ENCODE results near the gene COL20A1. TPM values are rescaled to one million over a fixed set of nuclear protein-coding genes. Genes with fewer than 3 reads are reported as not detected.

The COL20A1 gene
- total and polyA plus RNA-seq, 8 donors = 0.53 to 2.4 TPM; not detected in 6

- WGBS, 5 donors = 61 to 67% (median 67%) methylated on average over 18 to 34 of the region's 34 CpGs
- Histone ChIP-seq H3K4me3 (no peak overlapping the region), H3K4me1 (no peaks in the 10 kb centered on the region), H3K27ac (no peak overlapping the region), H3K36me3 (no peaks in the 10 kb centered on the region), H3K9me3 (no peaks in the 10 kb centered on the region), H3K27me3 (peaks cover 18 to 96% (median 69%) of the 10 kb centered on the region in 3 donors)
- DNase-seq = no peak
- intact Hi-C loops (cut with DNase I; ENCODE audit: low total_unique reads) = no loop called here
- TF ChIP-seq POLR2A (IDR thresholded peaks at IDR 0.05) (no peak), EP300 (IDR thresholded peaks at IDR 0.05) (no peak), CTCF (IDR thresholded peaks at IDR 0.05) (no peak), POLR2AphosphoS5 (IDR thresholded peaks at IDR 0.05) (no peak)
Observed at GRCh38 chr20:63372971-63373885, 80.2 kb downstream of the COL20A1 start.

- DNase-seq = no peak
- Histone ChIP-seq H3K4me3 (no peak overlapping the region), H3K4me1 (no peaks in the 10 kb centered on the region), H3K36me3 (no peaks in the 10 kb centered on the region), H3K9me3 (no peaks in the 10 kb centered on the region), H3K27ac (no peak overlapping the region), H3K27me3 (peaks cover 18 to 97% (median 73%) of the 10 kb centered on the region in 3 donors)
- 58 to 91% (median 79%) methylated on average over 8 to 19 of the region's 19 CpGs for WGBS, 5 donors
- intact Hi-C loops (cut with DNase I; ENCODE audit: low total_unique reads) = no loop called here
- TF ChIP-seq CTCF (IDR thresholded peaks at IDR 0.05) = no peak
- no peak for TF ChIP-seq POLR2AphosphoS5 (IDR thresholded peaks at IDR 0.05)
- TF ChIP-seq POLR2A (IDR thresholded peaks at IDR 0.05) = no peak
- TF ChIP-seq EP300 (IDR thresholded peaks at IDR 0.05) = no peak
Observed at GRCh38 chr20:63373996-63374395, 81.0 kb downstream of the COL20A1 start.

GRCh38 chr20:63374504-63374903 is 81.5 kb downstream of the COL20A1 start:
- no peaks in the 10 kb centered on the region for H3K4me1 ChIP-seq
- WGBS, 5 donors = 40 to 66% (median 53%) methylated on average over 10 to 12 of the region's 12 CpGs
- peaks cover 18 to 98% (median 78%) of the 10 kb centered on the region in 3 donors for H3K27me3 ChIP-seq
- intact Hi-C loops (cut with DNase I; ENCODE audit: low total_unique reads) = no loop called here
- no peak for DNase-seq
- no peak for TF ChIP-seq POLR2AphosphoS5 (IDR thresholded peaks at IDR 0.05)
- H3K4me3 ChIP-seq = no peak overlapping the region
- H3K36me3 ChIP-seq = no peaks in the 10 kb centered on the region
- no peaks in the 10 kb centered on the region for H3K9me3 ChIP-seq
- H3K27ac ChIP-seq = no peak overlapping the region

- Histone ChIP-seq H3K4me1 (no peaks in the 10 kb centered on the region), H3K27ac (no peak overlapping the region), H3K36me3 (no peaks in the 10 kb centered on the region), H3K9me3 (no peaks in the 10 kb centered on the region), H3K4me3 (no peak overlapping the region), H3K27me3 (peaks cover 18 to 98% (median 82%) of the 10 kb centered on the region in 3 donors)
- intact Hi-C loops (cut with DNase I; ENCODE audit: low total_unique reads) = no loop called here
- TF ChIP-seq POLR2A (IDR thresholded peaks at IDR 0.05) = no peak
- no peak for TF ChIP-seq CTCF (IDR thresholded peaks at IDR 0.05)
- no peak for TF ChIP-seq POLR2AphosphoS5 (IDR thresholded peaks at IDR 0.05)
- WGBS, 5 donors = 56 to 88% (median 85%) methylated on average over 3 of the region's 3 CpGs
- DNase-seq = no peak
Observed at GRCh38 chr20:63375438-63375837, 82.5 kb downstream of the COL20A1 start.

Measured in stomach (tissue), 9 donors.